GM21515 (cell line): ENCODE results near the gene ARHGAP15.

Experiments
- ATAC-seq: cut with Tn5 transposase; IDR thresholded peaks from one replicate; pipeline ENCODE4 v1.9.1; 2021; ENCODE audit not compliant: unreplicated experiment

Gene ARHGAP15

DNA sequence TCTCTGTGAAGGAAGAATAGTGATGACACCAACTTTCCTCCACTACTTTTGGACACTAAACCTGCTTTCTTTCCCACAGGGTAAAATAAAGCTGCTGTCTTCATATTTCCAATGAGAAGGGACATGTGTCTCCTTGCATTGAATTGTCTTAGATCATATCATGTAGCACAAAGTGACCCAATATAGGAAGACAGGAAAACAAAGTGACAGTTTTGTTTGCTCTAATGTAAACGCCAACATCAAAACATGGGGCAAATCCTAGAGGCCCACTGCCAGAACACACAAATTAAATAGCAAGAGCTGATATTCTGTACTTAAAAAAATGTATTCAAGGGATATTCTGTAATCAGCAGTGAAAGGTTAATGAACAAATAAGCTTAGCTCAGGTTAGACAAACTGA is 36.1 kb downstream of the ARHGAP15 start:
- no peak for ATAC-seq

DNA sequence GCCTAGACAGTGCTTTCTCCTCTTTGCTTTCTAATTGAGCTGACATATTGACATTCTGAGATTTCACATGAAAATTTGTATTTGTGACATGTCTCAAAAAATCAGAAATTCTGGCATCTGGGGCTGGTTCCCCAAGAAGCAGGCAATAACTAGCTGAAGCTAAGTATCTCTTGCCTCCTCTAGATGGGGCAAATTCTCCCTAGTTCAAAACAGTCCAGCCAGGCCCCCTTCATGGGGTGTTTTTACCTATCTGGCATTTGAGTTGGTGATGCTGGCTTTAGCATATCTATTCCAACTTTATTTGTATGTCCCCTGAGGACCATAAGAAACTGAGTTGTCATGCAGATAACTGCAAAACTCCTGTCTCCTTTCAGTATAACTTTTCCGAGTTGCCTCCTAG is 39.9 kb downstream of the ARHGAP15 start:
- ATAC-seq: no peak

DNA sequence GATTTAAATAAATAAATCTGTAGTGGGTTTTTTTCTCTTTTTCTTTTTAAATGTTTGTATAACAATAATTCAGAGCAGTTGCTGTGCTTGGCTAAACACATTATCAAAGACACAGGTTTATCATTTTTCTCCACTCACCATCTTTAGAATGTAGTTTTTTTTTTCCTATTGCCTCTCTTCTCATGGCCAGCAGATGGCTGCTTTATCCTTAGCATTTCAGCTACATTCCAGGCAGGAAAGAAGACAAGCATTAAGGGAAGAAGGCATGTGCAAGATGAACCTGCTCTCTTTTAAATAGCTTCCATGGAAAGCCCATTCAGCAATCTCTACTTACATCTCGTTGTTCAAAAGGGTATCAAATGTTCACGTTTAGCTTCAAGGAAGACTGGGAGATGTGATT is 42.6 kb downstream of the ARHGAP15 start:
- ATAC-seq: no peak

DNA sequence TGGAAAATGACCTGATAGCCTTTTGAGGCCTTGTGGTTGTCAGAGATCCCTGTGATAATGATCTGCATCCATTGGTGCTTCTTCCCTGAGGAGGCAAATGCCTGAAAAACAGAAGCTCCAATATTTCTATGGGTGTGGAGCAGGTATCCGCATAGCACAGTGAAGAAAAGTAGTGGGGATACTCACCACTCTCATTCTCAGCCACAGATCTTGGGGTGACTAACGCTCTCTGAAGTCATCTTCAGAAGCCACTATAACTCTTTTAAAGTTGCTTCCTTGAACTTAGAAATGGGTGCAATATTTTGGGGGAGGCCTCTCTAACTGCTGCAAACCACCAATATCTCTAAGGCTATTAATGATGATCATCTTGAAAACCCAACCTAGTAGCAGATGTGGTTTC is 46.2 kb downstream of the ARHGAP15 start:
- ATAC-seq: no peak

DNA sequence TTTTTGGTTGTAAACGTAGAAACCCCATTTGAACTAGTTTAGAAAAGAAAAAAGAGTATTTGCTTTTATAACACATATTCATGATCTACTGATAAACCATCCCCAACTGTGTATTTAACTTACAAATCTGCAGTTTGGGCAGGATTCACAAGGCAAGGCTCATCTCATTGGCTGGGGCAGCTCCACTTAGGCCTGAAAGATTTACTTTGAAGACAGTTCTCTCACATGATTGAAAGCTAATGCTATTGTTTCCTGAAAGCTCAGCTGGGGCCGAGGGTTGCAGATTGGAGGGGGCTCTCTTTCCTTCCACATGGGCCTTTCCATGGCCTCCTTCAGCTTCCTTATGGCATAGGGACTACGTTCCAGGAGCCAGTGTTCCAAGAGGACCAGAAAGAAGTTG is 47.4 kb downstream of the ARHGAP15 start:
- ATAC-seq: peak; percentile 31

DNA sequence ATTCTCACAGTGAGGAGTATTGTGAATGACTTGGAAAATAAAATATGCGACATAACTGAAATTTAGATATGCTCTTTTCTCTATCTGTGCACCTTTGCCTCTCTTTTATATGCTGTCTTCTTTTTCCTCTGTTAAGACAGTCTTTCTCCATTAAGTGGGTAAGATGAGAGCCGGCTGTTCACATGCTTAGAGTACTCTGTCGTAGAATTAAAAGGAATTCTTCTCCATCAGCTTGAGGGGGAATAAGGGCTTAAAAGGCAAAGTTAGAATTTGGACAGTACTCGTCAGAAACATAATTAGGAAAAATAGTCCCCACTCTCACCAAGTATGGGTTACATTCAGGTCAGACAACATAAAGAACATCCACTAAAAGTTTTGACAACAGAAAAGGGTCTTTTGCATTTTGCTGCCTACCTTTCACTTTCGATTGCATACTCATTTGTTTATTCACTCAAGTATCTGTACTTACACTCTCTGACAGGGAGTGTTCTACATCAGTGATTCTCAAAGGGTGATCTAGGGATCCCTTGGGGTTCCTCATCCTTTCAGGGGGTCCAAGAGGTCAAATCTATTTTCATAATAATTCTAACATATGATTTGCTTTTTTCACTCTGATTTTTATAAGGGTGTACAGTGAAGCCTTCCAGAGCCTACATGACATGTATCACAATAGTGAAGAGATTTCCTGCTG is 48.0 kb downstream of the ARHGAP15 start:
- peak; percentile 91 for ATAC-seq

DNA sequence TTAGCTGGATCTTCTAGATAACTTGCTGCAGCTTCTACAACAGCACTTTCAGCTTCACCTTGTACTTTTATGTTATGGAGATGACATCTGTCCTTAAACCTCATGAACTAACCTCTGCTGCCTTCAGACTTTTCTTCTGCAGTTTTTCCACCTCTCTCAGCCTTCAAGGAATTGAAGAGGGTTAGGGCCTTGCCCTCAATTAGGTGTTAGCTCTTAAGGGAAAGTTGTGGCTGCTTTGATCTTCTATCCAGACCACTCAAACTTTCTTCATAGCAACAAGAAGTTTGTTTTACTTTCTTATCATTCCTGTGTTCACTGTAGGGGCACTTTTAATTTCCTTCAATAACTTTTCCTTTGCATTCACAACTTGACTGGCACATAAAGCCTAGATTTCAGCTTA is 52.3 kb downstream of the ARHGAP15 start:
- ATAC-seq: no peak

DNA sequence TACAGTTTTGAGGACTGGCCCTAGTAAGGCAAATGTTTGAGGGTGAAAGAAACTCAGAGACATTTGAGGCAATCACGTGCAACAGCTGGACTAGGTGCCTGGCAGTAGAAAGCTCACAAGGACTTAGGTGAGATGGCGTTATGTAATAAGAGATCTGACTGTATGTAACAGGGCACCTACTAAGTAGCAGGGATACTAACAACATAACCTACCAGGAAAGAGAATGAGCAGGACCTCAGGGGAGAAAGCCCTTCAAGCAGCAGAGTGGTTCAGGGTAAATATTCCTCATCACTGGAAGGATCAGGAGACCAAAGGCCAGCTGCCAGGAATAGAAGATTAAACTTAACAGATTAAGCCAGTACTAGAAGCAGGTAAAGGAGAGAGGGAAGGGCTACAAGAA is 53.4 kb downstream of the ARHGAP15 start:
- ATAC-seq: no peak

DNA sequence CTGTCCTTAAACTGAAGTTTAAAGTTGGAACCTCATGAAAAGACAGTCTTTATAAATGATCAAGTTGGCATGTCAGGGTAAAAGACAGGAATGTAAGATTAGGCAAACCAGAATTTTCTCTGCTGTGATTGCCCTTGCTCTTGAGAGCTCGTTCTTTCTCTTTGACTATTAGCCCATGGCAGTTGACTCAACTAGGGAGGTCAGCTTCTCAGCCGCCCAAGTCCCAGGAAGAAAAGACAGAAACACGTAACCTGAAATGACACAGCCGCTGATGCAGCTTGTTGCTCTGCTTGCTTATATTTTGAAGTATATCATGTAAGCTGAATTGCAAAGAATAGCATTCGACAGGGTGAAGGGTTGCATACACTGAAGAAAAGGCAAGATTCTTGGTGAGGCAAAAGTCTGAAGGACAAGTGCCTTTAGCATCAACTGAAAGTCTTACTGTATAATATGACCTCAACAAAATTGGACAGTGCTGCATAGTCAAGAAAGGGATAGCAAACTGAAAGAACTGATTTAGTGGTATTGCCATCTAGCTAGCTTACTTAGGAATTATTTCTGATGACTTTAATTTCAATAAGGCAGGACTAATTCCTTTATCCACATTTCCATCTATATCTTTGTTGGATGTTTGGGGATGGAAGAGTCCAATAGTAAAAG is 54.7 kb downstream of the ARHGAP15 start:
- peak; percentile 78 for ATAC-seq

DNA sequence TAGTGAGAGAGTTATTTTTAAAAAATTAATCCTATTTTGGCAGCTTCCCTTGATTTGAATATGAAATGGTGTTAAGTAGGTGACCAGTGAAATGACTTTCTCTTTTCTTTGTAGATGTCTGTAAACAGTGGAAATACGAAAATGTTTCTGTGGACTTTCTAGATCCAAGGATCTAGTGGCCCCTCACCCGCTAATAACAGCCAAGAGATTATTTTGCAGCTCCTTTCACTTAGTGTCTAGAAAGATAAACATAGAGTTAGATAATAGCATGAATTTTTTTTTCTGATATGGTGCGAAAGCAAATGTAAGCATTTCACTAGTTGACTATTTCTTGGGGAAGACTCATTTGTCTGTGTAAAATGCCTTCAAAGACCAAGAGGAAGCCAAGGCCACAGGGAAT is 57.7 kb downstream of the ARHGAP15 start:
- ATAC-seq: no peak

DNA sequence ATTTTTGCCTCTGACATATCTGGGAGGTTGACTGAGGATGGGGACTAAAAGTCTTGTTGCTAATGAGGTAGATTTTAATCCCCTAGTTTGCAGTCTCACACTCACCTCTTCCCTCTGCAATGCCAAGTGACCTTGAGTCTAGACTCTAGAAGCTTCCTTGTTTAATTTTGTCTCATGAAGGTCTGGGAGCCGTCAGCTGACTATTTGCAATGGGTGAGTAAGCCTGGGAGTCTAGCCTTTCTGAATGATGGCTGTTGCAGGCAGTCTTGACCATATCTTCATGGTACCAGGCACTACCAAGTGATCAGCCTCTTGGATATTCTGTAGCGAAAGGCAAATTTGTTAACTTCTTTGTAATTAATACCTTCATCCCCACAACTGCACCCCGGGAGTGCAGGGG is 61.2 kb downstream of the ARHGAP15 start:
- ATAC-seq: no peak

DNA sequence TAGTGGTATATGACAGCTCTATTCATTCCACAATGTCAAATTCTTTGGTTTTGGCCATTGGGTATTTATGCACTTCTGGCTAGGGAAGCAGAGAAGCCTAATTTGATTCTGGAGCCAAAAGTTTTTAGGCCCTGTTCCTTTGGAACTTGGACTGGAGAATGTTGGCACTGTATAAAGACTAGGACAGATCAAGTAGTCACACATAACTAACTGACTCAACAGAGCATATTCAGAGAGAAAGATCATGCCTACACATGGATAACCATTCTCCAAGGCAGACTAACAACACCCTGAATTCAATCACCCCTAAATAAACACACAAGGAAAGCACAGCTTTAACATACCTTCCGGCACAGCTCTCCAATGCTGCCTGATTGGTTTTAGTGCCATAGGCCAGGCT is 62.9 kb downstream of the ARHGAP15 start:
- no peak for ATAC-seq

DNA sequence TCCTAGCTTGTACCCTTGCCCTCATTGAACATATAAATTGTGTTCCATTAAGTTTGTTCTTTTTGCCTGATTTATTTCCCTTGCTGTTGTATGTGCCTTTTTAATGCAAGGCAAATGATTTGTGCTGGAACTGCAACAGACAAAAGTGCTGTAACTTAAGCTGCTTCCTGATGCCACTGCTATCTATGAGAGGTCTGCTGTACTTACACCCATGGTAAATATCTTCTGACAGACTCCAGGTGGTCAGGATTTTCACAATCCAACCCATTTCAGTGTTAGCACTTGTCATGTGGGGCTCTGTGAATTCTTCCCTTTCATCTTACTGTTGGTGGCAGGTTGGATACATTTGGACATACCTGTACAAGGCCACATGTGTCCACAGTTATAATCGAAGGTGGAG is 63.5 kb downstream of the ARHGAP15 start:
- ATAC-seq: no peak

DNA sequence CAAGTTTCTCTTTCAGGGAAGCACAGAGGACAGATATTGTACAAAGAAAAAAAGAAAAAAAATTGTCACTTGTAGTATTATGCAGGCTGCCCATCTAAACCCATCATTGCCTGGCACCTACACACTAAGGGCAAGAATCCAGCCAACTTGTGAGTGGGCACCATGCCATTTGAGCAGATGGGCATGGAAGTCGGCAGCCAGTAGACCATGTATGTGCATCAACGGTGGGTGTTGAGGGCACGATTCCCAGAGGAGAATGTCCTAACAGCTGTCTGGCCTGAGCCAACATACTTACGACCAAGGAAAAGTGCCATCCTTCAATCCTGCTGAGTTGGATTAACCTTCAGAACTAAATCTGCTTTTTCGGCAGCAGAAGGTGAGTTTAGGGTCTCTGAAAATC is 63.9 kb downstream of the ARHGAP15 start:
- ATAC-seq: no peak

DNA sequence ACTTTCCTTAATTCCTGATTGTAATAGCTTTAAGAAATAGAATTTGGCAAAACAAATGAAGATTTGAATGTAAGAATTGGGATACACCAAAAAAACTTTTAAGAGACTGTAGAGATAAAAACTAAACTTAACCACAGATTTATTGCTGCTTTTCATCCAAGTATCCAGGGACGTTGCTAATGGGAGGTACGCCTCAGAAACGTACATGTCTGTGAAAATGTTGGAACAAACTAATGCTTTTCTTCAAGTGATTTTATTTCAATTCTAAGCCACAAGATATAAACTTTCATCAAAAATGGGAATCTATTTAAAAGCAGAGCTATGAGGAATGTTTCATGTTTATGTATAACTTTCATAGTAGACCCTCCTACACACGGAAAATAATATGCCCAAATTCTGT is 66.3 kb downstream of the ARHGAP15 start:
- no peak for ATAC-seq

DNA sequence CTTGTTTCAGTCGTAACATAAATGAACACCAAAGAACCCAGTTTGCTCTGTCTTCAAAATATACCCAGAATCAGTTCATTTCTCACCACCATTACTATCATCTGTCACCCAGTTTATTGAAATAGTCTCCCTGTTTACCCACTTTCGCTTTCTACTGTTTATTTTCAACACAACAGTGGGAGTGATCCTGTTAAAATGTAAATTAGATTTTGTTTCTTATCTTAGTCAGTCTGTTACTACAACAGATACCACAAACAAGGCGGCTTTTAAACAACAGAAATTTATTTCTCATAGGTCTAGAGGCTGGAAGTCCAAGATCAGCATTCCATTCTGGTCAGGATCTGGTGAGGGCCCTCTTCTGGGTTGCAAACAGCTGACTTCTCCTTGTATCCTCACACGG is 74.8 kb downstream of the ARHGAP15 start:
- no peak for ATAC-seq

DNA sequence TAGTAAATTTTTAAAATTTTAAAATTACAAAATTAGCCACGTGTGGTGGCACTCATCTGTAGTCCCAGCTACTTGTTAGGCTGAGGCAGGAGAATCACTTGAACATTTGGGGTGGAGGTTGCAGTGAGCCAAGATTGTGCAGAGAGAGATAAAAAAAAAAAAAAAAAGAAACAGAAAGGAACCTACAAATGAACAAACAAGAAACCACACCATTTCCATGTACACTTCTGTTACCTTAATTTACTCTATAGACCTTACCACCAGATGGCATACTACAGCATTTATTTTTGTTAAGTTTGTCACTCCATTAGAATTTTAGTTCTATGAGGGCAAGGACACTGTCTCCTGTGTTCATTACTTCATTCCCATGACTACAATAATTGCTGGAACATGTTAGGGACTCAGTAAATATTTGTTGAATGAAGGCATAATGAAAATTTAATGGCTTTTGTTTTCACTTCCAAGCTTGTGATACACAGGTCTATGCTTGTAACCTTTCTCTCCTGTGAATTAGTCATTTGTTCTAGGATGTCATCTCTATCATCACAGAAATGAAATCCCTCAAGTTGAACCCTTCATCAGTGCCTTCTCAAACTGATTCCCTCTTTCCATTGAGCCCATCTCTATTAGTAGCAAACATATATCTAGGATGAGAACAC is 76.0 kb downstream of the ARHGAP15 start:
- no peak for ATAC-seq

DNA sequence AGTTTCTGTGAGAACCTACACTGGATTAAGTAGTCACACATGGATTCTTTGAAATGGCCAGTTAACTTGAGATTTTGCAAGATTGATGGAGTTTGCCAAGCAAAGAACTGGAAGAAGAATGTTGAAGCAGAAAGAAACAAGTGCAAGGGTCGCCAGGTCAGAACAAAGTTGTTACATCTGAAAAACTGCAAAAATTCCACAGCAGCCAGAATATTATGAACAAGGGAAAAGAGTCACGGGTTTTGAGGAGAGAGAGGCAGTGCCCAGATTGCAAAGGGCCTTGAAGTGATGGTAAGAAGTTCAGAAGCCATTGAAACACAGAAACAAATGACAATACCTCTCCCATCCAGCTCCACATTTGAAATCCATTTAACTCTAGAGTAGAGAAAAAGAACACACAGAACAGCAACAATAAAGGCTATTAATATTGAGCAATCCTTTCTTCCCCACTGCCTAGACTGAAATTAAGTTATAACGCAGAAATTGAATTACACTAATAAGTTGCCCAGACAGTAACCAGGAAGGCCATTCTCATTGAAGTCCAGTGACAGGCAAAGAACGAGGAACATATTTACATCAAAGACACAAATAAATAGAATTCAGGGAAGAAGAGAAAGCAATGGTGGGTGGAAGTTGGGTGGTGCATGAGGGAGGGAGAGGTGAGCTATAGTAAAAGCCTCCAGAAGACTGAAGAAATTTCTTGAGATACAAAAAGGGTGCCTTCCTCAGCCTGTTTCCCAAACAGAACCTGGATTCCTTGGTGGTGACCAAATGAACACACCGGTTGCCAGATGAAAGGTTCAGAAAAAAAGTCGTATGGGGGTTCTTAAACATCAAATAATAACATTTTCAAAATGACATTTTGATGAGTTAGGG is 80.6 kb downstream of the ARHGAP15 start:
- ATAC-seq: no peak

DNA sequence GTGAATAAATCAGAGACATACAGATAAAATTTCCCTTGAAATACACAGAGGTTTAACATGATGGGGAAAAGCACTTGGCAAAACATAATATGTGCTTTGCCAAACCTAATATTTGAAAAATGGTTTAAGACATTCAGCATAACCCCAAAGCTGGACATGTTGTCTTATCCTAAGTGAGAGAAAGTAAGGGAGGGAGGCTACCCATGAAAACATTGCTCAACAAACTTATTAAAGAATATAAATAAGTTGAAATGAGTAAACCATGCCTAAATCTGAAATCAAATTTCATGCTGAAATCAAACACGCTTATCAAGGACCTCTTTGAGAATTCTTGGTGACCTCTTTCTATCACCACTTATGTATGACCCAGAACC is 81.2 kb downstream of the ARHGAP15 start:
- ATAC-seq: no peak

DNA sequence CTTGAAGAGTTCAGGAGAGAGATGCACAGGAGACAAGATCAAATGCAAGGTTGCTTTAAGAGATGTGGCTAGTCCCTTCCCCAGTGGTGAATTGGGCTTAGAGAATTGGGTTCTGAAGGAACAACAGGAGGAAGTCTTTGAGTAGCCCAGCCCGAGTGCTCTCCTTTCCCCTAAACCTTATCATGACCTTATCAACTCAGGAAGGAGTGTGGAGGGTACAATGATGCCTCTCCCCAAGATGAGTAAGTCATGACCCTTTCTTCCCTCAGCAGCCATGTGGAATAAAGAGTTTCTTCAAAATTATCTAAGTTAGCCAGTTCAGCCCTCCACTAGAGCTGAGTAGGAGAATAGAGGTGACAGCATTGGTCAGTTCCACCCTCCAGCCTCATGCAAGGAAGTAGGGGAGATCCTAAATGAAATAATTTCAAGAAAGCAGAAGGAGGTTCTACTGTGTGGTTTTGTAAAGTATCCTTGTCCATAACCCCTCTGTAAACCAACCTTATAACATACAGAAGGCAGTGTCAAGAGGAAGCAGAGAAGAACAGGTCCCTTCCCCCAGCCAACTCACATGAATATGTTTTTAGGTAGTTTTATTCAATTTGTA is 88.4 kb downstream of the ARHGAP15 start:
- ATAC-seq: no peak

DNA sequence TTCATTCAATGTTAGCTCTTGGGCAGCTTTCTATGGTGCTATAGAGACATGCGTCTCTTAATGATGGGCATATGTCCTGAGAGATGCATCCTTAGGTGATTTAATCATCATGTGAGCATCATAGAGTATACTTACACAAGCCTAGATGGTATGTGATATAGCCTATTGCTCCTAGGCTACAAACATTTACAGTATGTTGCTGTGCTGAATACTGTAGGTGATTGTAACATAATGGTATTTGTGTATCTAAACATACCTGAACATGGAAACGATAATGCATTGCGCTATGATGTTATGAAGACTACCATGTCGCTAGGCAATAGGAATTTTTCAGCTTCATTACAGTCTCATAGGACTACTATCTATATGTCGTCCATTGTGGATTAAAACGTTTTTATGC is 89.4 kb downstream of the ARHGAP15 start:
- ATAC-seq: no peak
